PC-9 (cell line): ENCODE data around the gene USH2A. TPM values are rescaled to one million over a fixed set of nuclear protein-coding genes. Genes with fewer than 3 reads are reported as not detected.
A peak's percentile ranks its signal among the peaks of the same experiment; 100 is the strongest.

ENCODE experiments used
- BruUV-seq: library from RNA; stranded (reverse); fragments of 400-500 nt; replicated peaks from 2 replicates; lab custom pipeline; 2021; lab: Mats Ljungman, UMichigan
- CTCF ChIA-PET: fragments of 300-600 bp; sonication (Branson Sonifier 250); formaldehyde crosslinking; loops from one replicate; lab custom pipeline; 2022; ENCODE audit warnings: antibody characterized with exemption; lab: Charles Lee
- POLR2A ChIA-PET: fragments of 300-600 bp; sonication (Branson Sonifier 250); formaldehyde crosslinking; loops from one replicate; lab custom pipeline; 2022; ENCODE audit warnings: antibody characterized with exemption; ENCODE audit not compliant: unreplicated experiment; lab: Charles Lee
- DNase-seq, 2 experiments: peaks; one replicate each; pipeline versions ENCODE4 v3.0.0 to v3.0.0-alpha.2; 2015 to 2022; ENCODE audit warnings: mixed read lengths in 1 of 2
- H2AFZ ChIP-seq: fragments of 200-600 bp; sonication (generic); 2 replicates; pipeline ENCODE4 v1.8.1; 2017; ENCODE audit warnings: antibody characterized with exemption
- H3F3A ChIP-seq: fragments of 200-600 bp; sonication (generic); 2 replicates; pipeline ENCODE4 v1.8.1; 2017; ENCODE audit warnings: antibody characterized with exemption, mild to moderate bottlenecking, low read depth; ENCODE audit not compliant: insufficient read depth
- H3K27ac ChIP-seq: fragments of 200-600 bp; sonication (generic); 2 replicates; pipeline ENCODE4 v1.6.1; 2016; ENCODE audit warnings: mixed run types
- H3K27me3 ChIP-seq: fragments of 200-600 bp; sonication (generic); 2 replicates; pipeline ENCODE4 v1.6.1; 2016; ENCODE audit warnings: low read depth, mixed run types; ENCODE audit not compliant: insufficient read depth
- H3K36me3 ChIP-seq: fragments of 200-600 bp; sonication (generic); 2 replicates; pipeline ENCODE4 v1.6.1; 2016; ENCODE audit warnings: low read depth, mixed run types
- H3K4me1 ChIP-seq: fragments of 200-600 bp; sonication (generic); replicated peaks from 2 replicates; pipeline ENCODE4 v1.6.1; 2016; ENCODE audit warnings: mixed run types; ENCODE audit not compliant: insufficient read depth
- H3K4me2 ChIP-seq: fragments of 200-600 bp; sonication (generic); 2 replicates; pipeline ENCODE4 v1.6.1; 2017; ENCODE audit warnings: mixed run types
- H3K4me3 ChIP-seq: fragments of 200-600 bp; sonication (generic); 2 replicates; pipeline ENCODE4 v1.6.1; 2016; ENCODE audit warnings: mixed run types
- H3K79me2 ChIP-seq: fragments of 200-600 bp; sonication (generic); 2 replicates; pipeline ENCODE4 v1.6.1; 2017; ENCODE audit warnings: low read depth, mixed run types
- H3K9me2 ChIP-seq: fragments of 200-600 bp; sonication (generic); 2 replicates; pipeline ENCODE4 v1.8.1; 2017; ENCODE audit warnings: mild to moderate bottlenecking; ENCODE audit not compliant: insufficient read depth
- H3K9me3 ChIP-seq: fragments of 200-600 bp; sonication (generic); 2 replicates; pipeline ENCODE4 v1.8.1; 2016; ENCODE audit warnings: low read depth; ENCODE audit not compliant: insufficient read depth
- H4K20me1 ChIP-seq: fragments of 200-600 bp; sonication (generic); 2 replicates; pipeline ENCODE4 v1.8.1; 2017; ENCODE audit not compliant: insufficient read depth
- EZH2 ChIP-seq: fragments of 200-600 bp; sonication (generic); IDR thresholded peaks from 2 replicates; pipeline ENCODE4 v1.8.0; 2017; ENCODE audit warnings: antibody characterized with exemption, low read depth
- intact Hi-C: fragments of 100-400 bp; cut with micrococcal nuclease; formaldehyde crosslinking; loops from one replicate; pipeline ENCODE4 v1.10.0; 2022; ENCODE audit not compliant: unreplicated experiment
- total RNA-seq: library from RNA; stranded (reverse); gene quantifications from 2 replicates; pipeline ENCODE4 v1.2.3, GENCODE V29; 2021
- TF ChIP-seq, protein P1 (sequence below): fragments of 200-600 bp; sonication (generic); conservative IDR thresholded peaks from 2 replicates; pipeline ENCODE4 v1.6.1; 2017; ENCODE audit warnings: mixed run types, antibody characterized with exemption, mild to moderate bottlenecking, moderate library complexity

The USH2A gene
- total RNA-seq, 1 experiment from 2014 or later: not detected

DNA sequence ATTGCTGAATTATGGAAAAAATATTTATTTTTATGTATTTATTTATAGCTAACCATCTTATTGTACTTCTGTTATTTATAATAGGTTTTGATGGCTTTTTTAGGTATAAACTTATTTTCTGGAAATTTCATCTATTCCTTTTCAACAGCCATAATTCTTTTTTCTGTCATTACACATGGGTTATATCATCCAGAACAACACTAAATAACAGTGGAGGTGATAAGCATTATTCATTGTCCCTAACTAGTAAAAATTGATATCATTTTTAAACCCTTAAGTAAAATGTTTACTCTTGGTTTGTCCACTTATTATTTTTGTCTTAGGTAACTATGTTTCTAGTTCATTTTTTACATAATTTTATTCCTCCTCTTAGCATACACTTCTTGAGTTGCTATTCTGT lies 309.1 kb downstream of the USH2A start:
- Histone ChIP-seq H3K27ac (no peak overlapping the region), H2AFZ (no peak overlapping the region), H3K9me2 (no peaks in the 10 kb centered on the region), H3K79me2 (no peaks in the 10 kb centered on the region), H4K20me1 (no peaks in the 10 kb centered on the region), H3F3A (no peaks in the 10 kb centered on the region), H3K36me3 (no peaks in the 10 kb centered on the region), H3K27me3 (no peaks in the 10 kb centered on the region), H3K4me2 (no peak overlapping the region), H3K4me1 (no peaks in the 10 kb centered on the region), H3K4me3 (no peak overlapping the region), H3K9me3 (no peaks in the 10 kb centered on the region)
- BruUV-seq: no TSS peak
- no peak for DNase-seq
- TF ChIP-seq EZH2: no peak
- TF ChIP-seq, protein P1, sequence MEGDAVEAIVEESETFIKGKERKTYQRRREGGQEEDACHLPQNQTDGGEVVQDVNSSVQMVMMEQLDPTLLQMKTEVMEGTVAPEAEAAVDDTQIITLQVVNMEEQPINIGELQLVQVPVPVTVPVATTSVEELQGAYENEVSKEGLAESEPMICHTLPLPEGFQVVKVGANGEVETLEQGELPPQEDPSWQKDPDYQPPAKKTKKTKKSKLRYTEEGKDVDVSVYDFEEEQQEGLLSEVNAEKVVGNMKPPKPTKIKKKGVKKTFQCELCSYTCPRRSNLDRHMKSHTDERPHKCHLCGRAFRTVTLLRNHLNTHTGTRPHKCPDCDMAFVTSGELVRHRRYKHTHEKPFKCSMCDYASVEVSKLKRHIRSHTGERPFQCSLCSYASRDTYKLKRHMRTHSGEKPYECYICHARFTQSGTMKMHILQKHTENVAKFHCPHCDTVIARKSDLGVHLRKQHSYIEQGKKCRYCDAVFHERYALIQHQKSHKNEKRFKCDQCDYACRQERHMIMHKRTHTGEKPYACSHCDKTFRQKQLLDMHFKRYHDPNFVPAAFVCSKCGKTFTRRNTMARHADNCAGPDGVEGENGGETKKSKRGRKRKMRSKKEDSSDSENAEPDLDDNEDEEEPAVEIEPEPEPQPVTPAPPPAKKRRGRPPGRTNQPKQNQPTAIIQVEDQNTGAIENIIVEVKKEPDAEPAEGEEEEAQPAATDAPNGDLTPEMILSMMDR: no peak
- intact Hi-C loops: no loop called here
- CTCF ChIA-PET: no interaction called here
- POLR2A ChIA-PET: no interaction called here

DNA sequence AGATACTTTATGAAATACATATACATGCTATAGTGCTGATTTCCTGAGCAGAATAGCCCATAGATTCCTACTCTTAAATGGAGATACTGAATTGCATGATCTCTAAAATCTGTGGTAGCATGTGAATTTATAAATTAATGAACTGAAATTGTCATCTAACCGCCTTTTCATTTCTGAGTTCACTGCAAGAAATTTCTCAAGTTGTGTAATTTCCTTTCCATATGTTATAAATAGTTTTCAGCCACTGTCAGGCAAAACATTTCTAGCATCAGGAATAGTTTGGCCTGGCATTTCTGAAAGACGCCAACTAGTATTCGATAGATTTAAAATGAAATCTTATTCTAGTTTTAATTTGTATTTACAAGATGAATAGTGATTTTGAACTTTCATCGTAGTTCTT lies 310.1 kb downstream of the USH2A start:
- Histone ChIP-seq H3K79me2 (no peaks in the 10 kb centered on the region), H3K27ac (no peak overlapping the region), H2AFZ (no peak overlapping the region), H3K27me3 (no peaks in the 10 kb centered on the region), H3K9me2 (0 out of 2 replicates have a peak, but pooled peaks cover 3% of the 10 kb centered on the region), H3K4me1 (no peaks in the 10 kb centered on the region), H3K4me2 (no peak overlapping the region), H3K4me3 (no peak overlapping the region), H3K36me3 (no peaks in the 10 kb centered on the region), H3K9me3 (no peaks in the 10 kb centered on the region), H4K20me1 (no peaks in the 10 kb centered on the region), H3F3A (no peaks in the 10 kb centered on the region)
- CTCF ChIA-PET: no interaction called here
- no peak for TF ChIP-seq EZH2
- TF ChIP-seq, protein P1: no peak
- intact Hi-C loops: no loop called here
- no peak for DNase-seq
- BruUV-seq: no TSS peak
- POLR2A ChIA-PET: no interaction called here

DNA sequence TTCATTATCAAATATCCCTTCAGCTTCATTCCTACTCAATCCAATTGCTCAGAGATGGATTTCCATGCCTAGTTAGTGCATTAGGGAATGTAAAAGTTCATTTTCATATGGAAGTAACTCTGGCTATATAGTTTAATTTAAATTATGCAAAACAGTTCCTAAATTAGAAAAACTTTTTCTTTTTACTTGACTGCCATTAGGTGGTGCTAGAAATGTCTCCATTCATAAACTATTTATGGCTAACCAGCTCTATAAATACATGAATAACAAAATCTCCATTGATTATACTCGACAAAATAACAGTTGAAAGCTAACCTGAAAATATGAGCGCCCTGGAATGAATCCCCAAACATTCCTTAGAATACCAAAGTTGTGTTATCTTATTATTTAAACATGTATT lies 311.4 kb downstream of the USH2A start:
- Histone ChIP-seq H3K9me3 (no peaks in the 10 kb centered on the region), H3F3A (no peaks in the 10 kb centered on the region), H3K27ac (no peak overlapping the region), H3K4me3 (no peak overlapping the region), H3K9me2 (0 out of 2 replicates have a peak, but pooled peaks cover 5% of the 10 kb centered on the region), H3K79me2 (no peaks in the 10 kb centered on the region), H4K20me1 (no peaks in the 10 kb centered on the region), H3K27me3 (no peaks in the 10 kb centered on the region), H3K4me1 (no peaks in the 10 kb centered on the region), H2AFZ (no peak overlapping the region), H3K36me3 (no peaks in the 10 kb centered on the region), H3K4me2 (no peak overlapping the region)
- POLR2A ChIA-PET: no interaction called here
- TF ChIP-seq, protein P1: peak; percentile 37; the same call in 1 of the 2 replicates
- no peak for TF ChIP-seq EZH2
- intact Hi-C loops: no loop called here
- no TSS peak for BruUV-seq
- CTCF ChIA-PET: no interaction called here
- no peak for DNase-seq
